ENCODE results near the gene TINAGL1. TPM values are rescaled to one million over a fixed set of nuclear protein-coding genes. Genes with fewer than 3 reads are reported as not detected.
A peak's percentile ranks its signal among the peaks of the same experiment; 100 is the strongest.

Gene TINAGL1
- total and polyA plus RNA-seq, 10 of the 15 experiments (the other 5 are each of a cell fraction or from before 2014, with no cell fraction given) = 0.20 to 0.49 (median 0.23) TPM; not detected in 7

GRCh38 chr1:31593770-31594632, 17.7 kb downstream of the TINAGL1 start (continued):
- TF ChIP-seq REST (IDR thresholded peaks at IDR 0.05; ENCODE audit: low read depth, low read length) (no peak), ESRRA (IDR thresholded peaks at IDR 0.05; ENCODE audit: low read length) (no peak), POLR2A (IDR thresholded peaks at IDR 0.05; ENCODE audit: low read depth, low read length) (no peak), CTCF (IDR thresholded peaks at IDR 0.05 in 2 of 3, conservative IDR thresholded peaks at IDR 0.05 in 1 of 3; ENCODE audit: control insufficient read depth in 2 of 3, extremely low read depth in 1 of 3, insufficient read depth in 1 of 3, low read depth in 3 of 3, low read length in 3 of 3) (peak; percentile 90 to 97 (median 97)), PBX3 (IDR thresholded peaks at IDR 0.05; ENCODE audit: insufficient replicate concordance, low read depth, low read length) (no peak), TCF3 (IDR thresholded peaks at IDR 0.05; ENCODE audit: borderline replicate concordance, insufficient read depth, low read depth, low read length) (no peak), YY1 (IDR thresholded peaks at IDR 0.05; ENCODE audit: low read depth, low read length) (no peak), MLLT1 (IDR thresholded peaks at IDR 0.05) (no peak), SUZ12 (IDR thresholded peaks at IDR 0.05; ENCODE audit: unreplicated experiment) (no peak), SPI1 (IDR thresholded peaks at IDR 0.05; ENCODE audit: borderline replicate concordance, insufficient read depth, low read depth, low read length) (peak; percentile 39; the same call in 1 of the 2 replicates), IKZF2 (IDR thresholded peaks at IDR 0.05) (no peak), ELK1 (IDR thresholded peaks at IDR 0.05; ENCODE audit: low read depth, low read length) (no peak), E2F4 (IDR thresholded peaks at IDR 0.05; ENCODE audit: low read depth, low read length) (peak; percentile 48; the same call in 1 of the 2 replicates), PKNOX1 (IDR thresholded peaks at IDR 0.05) (no peak), MYC (IDR thresholded peaks at IDR 0.05; ENCODE audit: insufficient read depth, insufficient read length, insufficient replicate concordance, low read length, severe bottlenecking) (no peak)

Data from GM12878 (cell line).